ENCODE measurements around the gene PTPRR.

The PTPRR gene

DNA sequence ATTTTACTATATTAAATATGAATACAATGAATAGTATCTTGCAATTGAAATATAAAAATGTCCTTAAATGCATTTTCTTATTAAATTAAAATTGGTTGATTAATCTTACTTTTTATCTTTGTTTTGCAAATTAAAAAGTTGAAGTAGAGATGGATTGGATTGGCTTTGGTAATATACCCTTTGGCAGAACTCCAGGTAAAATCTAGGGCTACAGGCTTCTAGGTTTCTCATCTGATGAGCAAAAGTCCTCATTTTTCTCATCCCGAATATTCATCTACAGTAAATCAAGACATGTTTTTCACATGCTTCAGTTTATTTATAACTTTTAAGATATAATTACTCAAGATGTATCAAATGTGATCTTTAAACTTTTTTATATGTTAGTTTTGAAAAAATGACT is 2.2 kb downstream of the PTPRR start:
- DNase-seq (ENCODE audit: low read depth, low spot score): no peak

DNA sequence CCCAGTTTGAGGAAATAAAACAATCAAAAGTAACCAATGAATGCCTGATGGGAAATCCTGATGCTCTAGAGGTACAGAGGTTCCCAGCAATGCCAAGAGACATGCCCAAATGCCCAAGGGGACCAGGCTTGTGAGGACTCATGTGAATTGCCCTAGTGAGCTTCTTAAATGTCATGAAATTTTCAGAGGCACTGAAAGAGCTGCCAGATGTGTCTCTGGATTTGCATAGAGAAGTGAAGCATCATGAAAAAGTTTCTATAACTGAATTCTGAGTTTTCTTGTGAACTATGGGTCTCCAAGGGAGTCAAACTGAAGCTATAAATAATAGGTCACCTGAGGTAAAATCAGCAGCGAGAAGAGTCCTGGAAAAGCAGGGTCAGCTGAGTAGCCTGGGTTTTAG is 9.9 kb downstream of the PTPRR start:
- no peak for DNase-seq (ENCODE audit: low read depth, low spot score)

DNA sequence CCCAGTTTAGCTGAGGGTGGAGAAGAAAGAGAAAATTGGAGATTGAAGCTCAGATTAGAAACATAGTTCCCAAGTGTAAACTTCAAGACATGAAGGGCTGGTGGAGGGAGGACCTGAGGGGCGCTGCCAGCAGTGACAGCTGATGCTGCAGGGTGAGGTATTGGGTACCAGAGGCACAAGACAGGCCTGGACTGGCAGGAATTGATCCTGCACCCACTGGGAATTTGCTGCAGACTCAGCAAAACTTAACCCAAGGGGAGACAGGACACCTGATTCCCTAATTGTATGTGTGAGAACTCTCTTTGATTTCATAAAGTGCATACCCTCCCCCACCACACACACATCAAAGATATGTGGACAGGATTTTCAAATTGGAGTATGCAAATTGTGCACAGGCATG is 11.6 kb downstream of the PTPRR start:
- DNase-seq (ENCODE audit: low read depth, low spot score): no peak

DNA sequence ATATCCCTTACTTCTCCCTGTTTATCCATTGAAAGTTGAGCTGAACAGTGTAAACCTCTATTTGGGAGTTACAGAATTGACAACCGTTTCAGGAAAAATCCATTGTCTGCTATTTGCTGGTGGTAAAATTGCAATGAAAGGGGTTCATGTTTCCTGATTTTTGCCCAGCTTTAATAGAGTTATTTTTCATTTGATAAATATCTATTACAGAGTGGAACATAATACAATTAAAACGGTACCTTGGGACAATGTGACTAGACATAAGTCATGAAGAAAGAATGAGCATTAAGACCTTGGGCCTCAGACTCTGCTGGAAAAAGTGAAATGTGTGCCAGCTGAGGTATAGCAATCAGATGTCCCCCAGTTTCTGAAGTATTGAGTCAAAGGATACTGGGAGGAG is 13.1 kb downstream of the PTPRR start:
- no peak for DNase-seq (ENCODE audit: low read depth, low spot score)

DNA sequence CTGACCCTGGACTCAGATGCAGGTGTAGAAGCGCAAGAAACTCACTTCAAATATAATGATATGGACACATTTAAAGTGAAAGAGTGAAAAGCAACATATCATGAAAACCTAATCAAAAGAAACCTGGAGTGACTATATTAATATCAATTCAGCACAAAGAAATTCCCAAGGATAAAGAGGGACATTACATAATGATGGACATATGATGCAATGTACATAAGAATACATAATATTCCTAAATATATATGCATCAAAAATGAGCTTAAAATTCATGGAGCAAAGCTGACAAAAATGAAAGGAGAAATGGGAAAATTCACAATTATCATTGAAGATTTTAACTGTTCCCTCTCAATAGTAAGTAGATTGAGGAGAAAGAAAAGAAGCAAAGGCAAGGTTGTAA is 24.6 kb downstream of the PTPRR start:
- no peak for DNase-seq (ENCODE audit: low read depth, low spot score)

DNA sequence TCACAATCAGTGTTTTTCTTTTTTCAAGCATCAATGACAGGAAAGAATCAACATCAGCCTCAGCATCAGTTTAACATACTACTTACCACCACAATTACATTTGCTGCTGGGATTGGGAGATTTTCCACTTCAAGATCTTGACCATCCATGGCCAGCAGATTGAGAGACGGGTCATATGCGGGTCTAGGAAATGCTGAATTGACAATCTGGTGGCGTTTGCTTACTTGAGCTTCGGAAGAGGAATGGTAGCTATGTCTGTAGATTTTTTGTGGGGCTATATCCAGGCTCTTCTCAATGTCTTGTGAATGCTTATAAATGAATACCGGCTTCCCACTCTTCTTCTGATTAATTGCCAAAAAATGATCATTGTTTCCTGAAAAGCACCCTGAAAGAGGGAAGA is 27.9 kb downstream of the PTPRR start:
- no peak for DNase-seq (ENCODE audit: low read depth, low spot score)

DNA sequence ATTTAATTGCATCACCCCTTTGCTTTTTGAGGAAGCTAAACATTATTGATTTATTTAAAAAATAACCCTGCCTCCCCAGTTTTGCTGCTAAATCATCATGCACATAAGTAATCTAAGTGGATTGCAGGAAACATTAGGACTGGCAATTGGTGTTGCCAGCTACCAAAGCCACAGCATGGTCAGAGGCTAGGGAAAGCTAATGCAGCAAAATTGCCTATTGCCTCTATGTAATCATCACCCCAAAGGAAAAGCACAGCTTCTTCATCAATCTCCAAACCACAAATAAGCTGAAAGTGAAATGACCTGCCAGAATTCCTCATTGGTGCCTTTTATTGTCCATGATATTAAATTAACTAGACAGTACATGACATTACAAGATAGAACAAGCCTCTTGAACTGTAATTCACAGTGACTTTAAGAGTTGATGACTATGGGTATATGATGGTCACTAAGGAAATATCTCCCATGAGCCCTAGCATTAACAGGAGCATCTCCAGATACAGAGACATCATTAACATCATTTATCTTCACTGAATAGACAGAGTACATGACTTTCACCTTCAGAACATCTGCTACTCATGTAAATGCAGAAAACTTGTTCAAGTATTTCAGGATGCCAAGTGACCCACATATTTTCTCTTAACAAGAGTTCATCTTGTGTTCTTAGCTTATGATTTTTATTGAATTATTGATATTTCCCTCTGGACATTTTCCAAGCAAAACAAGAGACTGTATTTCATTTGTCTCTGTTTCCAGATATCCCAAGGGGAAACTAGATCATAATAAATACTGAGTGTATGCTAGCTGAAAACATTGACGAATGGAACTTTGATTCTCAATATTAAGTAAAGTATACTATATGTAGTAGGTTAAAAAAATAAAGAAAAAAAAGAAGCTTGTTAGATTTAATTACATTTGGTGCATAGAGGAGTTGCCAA is 29.4 kb downstream of the PTPRR start:
- DNase-seq (ENCODE audit: low read depth, low spot score): no peak

DNA sequence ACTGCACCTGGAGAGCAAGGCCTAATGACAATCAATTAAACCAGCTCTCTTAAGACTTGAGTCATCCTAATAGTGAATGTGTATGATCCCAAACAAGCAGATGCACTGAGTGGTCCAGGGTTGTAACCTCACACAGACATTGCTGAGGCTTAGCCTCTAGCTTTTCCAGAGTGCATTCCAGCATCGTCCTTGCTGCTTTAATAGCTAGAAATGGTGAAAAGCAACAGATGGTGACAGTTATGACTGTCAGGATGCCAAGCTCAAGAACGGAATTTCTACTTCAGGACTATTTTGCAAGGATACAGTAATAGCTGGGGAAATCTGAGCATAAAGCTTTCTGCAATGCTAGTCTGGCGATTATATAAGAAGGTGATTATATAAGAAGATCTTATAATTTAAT is 34.6 kb downstream of the PTPRR start:
- no peak for DNase-seq (ENCODE audit: low read depth, low spot score)

DNA sequence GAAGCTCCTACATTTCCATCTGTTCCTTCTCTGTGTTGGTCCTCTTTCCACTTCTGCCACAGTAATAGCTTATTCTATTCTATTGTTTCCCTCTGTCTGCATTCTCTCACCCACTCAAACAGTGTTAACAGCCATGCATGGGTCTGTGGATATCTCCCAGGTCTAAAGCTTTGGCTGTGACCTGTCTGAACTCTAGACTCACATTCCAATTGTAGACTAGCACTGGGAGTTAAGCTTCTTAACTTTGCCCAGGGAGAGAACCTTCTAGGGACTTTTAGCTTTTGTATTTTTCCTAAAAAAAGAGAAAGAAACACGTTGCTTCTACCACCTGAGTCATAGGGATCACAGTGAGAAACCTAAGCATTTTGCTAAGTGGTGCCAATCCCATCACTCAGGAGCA is 36.7 kb downstream of the PTPRR start:
- no peak for DNase-seq (ENCODE audit: low read depth, low spot score)

DNA sequence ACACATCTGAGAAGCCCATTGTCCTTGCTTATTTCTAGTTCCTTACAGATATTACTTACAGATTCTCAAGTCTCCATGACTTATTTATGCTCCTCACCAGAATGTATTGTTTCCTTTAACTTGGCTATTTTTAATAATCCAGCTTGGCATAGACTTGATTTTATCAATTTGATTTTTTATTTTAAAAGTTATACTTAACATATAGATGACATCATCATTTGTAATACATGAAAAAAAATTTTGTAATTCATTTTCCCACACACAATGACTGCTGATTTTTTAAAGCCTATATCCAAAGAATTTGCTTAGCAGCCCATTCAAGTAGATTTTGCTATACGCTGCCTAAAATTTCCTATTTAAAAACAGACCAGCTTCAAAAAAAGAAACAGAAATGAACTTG is 39.8 kb downstream of the PTPRR start:
- DNase-seq (ENCODE audit: low read depth, low spot score): no peak

DNA sequence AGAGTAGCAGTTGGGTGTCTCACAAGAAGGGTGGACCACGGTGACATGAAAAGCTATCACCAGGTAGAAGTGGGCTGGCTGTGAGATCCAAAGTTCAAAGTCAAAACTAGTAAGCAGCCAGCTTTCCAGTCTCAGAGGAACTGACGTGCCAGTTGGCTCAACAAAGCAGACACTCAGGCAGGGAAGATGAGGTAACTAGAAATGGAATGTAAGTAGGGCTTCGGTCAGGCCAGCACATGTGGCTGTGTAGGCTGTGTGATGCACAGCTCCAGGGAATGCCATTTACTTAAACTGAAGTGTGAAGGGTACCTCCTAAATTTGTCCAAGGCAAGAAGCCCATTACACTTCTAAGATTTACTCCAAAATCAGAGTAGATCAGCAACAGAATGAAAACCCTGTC is 43.6 kb downstream of the PTPRR start:
- peak; percentile 4 for DNase-seq (ENCODE audit: low read depth, low spot score)

DNA sequence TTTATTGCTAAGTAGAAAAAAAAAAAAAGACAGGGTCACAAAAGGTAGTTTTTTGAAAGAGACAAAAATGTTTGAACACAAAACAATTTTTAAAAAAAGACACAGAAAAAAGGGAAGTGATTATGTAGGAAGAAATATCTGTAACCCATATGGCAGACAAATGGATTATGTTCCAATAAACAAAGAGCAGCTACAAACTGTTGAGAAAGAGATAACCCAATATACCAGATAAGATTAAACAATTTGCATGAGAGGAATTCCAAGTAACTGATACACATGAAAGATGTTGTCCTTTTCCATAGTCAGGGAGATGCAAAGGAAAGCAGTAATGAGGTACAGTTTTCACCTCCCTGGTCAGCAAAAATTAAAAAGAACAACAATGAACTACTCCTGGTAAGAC is 44.9 kb downstream of the PTPRR start:
- DNase-seq (ENCODE audit: low read depth, low spot score): no peak

DNA sequence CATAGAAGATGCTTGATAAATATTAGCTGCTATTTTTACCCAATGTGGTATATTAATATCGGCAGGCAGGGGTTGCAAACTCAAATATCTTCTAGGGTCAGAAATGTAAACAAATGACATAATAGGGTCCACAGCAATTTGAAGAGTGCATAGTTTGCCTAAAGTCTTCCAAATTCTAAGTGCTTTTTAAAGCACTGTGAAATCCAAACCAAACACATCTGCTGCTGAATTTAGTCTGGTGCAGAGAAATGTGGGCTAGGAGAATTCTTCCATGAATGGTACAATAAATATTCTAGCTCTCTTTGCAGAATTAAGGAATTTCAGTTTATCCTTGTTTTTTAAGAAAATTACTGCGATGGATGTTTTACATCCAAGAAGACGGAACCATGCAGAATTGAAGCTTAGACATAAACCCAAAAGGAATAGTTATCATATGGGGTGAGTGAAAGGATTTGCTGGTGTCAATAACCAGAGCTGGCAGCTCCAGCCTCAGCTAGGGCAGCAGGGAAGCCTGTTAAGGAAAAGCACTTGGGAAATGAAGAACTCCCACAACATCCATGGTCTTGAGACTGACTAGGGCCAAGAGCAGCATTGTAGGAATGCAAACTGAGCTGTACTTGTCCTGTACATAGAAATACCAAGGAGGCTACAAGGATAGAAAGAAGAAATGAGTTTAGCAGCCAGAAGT is 65.5 kb downstream of the PTPRR start:
- no peak for DNase-seq (ENCODE audit: low read depth, low spot score)

DNA sequence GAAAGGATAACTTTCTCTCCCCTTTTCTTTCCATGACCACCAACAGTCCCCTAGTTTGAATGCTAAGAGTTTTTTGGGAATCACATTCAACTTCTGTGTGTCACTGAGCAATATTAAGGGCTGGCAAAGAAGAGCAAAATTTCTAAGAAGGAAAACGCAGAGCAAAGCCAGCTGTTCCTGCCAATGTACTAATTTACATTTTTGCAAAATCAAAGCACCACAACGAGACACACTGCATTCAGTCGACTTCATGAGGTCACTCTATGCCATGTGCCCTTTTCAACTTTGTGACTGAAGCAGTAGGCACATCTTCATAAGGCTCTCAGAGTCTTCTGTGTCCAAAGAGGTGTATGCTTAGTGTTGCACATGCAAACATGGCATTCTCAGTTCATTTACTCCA is 66.4 kb downstream of the PTPRR start:
- DNase-seq (ENCODE audit: low read depth, low spot score): no peak

DNA sequence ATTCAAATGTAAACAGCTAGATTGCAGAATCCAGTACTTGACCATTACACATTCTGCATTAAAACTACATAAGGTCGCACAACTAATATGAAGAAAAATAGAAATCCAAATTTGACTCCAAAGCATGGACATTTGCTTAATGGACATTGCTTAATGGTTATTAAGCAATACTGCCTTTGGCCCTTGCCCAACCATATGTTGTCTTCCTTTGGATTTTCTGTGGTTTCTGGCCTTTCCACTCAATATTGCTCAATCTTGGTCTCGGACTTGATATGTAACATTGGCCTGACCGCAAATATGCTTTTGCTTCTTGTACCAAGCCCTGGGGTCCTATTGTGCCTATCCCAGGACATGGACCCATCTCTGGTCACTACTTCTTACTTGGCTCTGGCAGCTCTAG is 67.2 kb downstream of the PTPRR start:
- no peak for DNase-seq (ENCODE audit: low read depth, low spot score)

DNA sequence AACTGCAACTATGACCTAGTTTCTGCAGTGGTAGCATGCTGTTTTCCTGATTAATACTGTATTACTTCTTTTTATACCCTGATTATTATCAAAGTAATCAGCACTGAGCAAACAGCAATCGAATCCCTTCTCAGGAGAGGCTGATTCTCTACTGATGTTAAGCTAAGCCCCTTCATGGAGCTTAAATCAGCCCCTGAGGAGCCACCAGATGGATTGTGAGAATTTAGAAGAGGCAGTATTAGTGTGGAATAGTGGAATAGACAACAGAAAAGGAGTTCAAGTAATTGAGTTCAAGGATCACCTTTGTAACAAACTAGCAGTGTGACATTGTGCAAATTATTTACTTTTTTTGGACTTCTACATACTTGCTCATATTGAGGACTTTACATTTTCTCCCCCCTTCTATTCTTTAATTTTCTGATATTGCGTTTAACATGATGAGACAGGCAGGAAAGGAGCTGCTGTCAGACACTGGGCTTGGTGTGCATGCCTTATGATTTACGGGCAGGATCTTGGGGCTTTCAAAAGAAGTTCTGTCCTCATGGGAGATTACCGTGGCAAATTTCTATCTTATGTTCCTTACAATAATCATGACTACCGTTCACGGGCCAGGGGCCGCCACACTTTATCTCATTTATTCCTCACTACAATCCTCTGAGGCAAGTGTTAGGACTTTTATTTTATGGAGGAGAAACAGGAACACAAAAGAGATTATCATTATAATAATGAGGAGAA is 68.0 kb downstream of the PTPRR start:
- no peak for DNase-seq (ENCODE audit: low read depth, low spot score)

DNA sequence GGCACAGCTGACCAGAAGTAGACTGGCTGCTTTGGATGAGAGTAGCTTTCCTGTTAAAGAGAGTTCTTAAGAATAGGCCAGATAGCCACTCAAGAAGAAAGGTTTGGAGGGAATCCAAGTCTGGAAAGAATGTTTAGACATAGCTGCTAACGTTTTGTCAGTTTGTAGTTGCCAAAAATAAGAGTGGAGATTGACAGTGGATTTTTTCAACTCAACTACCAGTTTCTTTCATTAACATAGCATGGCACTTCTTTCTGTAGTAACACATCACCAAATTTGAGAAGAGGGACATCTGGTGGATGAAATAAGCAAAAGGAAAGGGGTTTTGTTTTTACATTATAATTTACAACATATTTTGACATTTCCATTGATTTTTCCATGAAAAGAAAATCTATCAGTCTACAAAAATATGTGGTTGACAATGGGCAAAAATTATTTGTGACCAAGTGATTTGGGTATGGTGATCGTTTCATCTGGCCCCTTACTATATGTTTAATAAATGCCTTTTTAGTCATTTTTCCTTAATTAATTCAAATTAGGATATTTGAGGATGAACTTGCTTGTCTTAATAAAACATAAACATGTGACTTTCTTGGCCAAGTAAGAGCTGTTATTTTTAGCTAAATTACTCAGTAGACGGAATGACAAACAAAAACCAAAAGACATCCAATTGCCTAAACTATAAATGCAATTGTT is 71.1 kb downstream of the PTPRR start:
- peak; percentile 62 for DNase-seq (ENCODE audit: low read depth, low spot score)

DNA sequence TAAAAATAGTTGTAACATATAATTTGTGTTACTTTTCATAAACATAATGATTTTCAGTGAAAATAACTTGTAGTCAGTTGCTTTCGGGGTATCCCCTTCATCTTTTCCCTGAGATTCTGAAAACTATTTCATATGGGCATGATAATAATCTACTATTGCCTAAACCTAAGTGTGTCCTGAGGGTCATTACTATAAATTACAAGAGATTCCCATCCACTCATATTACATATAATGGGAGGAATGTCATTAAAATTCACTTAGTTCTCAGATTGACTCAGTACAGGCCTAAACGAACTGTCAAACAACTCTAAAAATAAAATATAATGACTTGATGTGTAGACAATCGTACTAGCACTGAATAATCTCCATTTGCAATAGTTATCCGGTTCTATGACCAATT is 72.7 kb downstream of the PTPRR start:
- no peak for DNase-seq (ENCODE audit: low read depth, low spot score)

DNA sequence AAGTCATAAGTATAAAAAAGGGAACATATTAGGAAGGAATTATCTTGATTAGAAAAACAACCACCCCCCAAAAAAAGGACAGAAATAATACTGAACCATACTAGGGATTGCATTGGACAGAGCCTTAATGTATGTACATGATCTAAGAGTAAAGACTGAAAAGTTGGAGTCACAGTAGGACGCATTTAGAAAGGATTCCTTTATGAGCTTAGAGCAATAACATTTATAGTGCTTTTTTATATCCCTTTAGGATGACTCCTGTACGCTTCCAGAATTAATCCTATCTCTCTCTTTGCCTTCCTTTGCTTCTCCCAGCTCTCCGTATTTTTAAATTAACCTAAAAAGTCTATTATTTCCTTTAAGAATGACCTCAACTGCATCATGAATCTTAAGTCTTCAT is 75.3 kb downstream of the PTPRR start:
- DNase-seq (ENCODE audit: low read depth, low spot score): no peak

DNA sequence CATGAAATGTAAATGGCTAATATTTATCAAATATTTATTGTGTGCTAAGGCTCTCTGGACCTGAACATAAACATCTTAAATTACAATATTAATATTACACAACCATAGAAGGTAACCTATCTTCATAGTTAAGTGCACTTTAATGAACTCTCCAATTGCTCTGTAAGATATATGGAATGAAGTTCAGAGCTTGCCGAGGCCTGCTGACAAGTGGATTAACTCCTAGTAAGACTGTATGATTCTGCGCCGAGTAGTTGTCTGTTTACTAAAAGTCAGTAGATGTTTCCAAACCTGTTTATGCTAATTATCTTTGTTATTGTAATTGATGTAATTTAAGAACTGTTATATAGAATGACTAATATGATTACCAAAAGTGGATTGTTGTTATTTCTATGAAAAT is 77.2 kb downstream of the PTPRR start:
- no peak for DNase-seq (ENCODE audit: low read depth, low spot score)

DNA sequence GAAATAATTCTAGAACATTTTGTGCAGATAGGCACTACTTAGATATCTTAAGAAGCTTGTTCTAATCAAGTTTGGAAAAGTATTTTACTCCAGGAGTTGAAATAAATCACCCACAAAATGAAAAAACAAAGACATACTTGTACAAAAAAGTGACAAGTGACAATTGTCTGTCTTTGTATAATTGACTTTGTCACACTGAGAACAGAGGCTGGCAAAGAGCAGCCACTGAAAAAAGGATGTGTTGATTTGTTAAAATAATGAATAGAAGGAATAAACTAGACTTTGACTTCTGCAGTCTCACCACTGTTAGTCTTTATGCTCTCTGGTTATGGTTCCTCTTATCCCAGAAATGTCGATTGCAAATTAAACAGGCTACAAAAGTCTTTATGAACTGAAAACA is 77.6 kb downstream of the PTPRR start:
- no peak for DNase-seq (ENCODE audit: low read depth, low spot score)

DNA sequence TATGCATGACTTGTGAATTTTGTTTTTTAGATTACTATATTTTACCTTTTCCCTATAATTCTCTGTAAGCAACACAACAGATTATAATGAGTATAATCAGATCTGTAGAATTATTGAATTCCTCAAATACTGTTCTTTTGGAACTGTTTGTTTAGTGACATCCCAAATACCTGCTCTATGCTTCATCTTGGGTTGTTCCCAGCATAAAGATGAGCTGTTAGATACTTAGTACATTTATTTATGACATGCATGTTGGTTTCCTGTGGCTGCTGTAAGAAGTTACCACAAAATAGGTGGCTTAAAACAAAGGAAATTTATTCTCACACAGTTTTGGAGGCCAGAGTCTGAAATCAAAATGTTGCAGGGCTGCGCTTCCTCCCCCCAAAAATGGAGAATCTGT is 78.4 kb downstream of the PTPRR start:
- DNase-seq (ENCODE audit: low read depth, low spot score): no peak

All from astrocyte of the hippocampus (primary cell).